ENCODE measurements around the gene ZNF511. TPM values are rescaled to one million over a fixed set of nuclear protein-coding genes. Genes with fewer than 3 reads are reported as not detected.

Gene ZNF511
- total and polyA plus RNA-seq, 7 donors: 43.2 to 64.2 (median 48.9) TPM

DNA sequence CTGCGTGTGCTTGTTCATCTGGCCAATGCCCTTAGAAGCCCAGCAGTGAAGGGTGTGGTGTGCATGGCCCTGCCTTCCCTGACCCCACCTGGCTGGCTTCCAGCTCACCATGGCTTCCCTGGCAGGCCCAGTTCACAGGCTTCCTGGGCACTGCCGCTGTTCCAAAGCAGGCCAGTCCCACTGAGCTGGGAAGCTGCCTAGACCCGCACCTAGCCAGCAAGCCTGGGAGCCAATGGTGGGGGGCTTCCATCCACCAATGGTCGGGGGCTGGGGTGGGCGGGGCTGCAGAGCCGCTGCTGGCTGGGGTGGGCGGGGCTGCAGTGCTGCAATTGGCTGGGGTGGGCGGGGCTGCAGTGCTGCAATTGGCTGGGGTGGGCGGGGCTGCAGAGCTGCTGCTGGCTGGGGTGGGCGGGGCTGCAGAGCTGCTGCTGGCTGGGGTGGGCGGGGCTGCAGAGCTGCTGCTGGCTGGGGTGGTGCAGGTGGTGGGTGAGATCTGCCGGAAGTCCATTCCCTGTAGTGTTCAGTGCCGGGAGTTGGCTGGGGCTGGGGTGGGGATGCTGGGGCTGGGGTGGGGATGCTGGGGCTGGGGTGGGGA lies 15.6 kb downstream of the ZNF511 start:
- WGBS, 3 donors: 2 to 4% (median 3%) methylated on average over 6 to 13 of the region's 13 CpGs
- DNase-seq: peak; percentile 58 to 71
- no peaks in the 10 kb centered on the region for H3K36me3 ChIP-seq (ENCODE audit: insufficient read depth in 1 of 2, low read depth in 1 of 2)
- H3K27ac ChIP-seq: no peak overlapping the region
- no peaks in the 10 kb centered on the region for H3K9me3 ChIP-seq
- intact Hi-C loops (cut with DNase I): loop anchor here in 1 of 2 donors (10.0 kb wide), 1 partner anchor 71 kb away; the partner anchor contains the start of gene MTG1
- ATAC-seq: peak; percentile 41 to 84 (median 74)
- H3K4me3 ChIP-seq: no peak overlapping the region
- peaks cover 0 to 73% (median 28%) of the 10 kb centered on the region in 3 donors for H3K27me3 ChIP-seq (ENCODE audit: insufficient read depth in 3 of 3, low read length in 2 of 3)
- no peaks in the 10 kb centered on the region for H3K4me1 ChIP-seq
- TF ChIP-seq, protein P1, sequence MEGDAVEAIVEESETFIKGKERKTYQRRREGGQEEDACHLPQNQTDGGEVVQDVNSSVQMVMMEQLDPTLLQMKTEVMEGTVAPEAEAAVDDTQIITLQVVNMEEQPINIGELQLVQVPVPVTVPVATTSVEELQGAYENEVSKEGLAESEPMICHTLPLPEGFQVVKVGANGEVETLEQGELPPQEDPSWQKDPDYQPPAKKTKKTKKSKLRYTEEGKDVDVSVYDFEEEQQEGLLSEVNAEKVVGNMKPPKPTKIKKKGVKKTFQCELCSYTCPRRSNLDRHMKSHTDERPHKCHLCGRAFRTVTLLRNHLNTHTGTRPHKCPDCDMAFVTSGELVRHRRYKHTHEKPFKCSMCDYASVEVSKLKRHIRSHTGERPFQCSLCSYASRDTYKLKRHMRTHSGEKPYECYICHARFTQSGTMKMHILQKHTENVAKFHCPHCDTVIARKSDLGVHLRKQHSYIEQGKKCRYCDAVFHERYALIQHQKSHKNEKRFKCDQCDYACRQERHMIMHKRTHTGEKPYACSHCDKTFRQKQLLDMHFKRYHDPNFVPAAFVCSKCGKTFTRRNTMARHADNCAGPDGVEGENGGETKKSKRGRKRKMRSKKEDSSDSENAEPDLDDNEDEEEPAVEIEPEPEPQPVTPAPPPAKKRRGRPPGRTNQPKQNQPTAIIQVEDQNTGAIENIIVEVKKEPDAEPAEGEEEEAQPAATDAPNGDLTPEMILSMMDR (IDR thresholded peaks at IDR 0.05): no peak

DNA sequence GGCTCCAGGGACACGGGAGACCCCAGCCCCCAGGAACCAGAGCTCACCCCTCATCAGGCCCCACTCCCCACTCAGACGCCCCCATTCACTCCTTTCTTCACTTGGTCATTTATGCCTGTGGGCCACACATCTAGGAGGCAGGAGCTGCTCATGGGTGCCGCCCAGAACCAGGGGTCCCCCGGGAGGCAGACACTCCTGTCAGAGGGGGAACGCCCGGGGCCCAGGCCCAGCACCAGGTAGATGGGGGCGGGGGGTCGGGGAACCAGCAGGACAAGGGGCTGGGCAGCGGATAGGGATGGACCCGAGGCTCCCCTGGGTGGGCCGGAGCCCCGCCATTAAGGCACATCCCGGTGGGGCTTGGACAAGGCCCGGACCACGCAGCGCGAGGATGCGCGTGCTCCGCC lies 16.1 kb downstream of the ZNF511 start:
- no peaks in the 10 kb centered on the region for H3K36me3 ChIP-seq (ENCODE audit: insufficient read depth in 1 of 2, low read depth in 1 of 2)
- no peaks in the 10 kb centered on the region for H3K4me1 ChIP-seq
- peaks cover 0 to 70% (median 28%) of the 10 kb centered on the region in 3 donors for H3K27me3 ChIP-seq (ENCODE audit: insufficient read depth in 3 of 3, low read length in 2 of 3)
- peak overlapping the region; percentile 51 for H3K4me3 ChIP-seq
- DNase-seq (no peak), ATAC-seq (peak in 2 of 4 donors; percentile 14 to 18)
- TF ChIP-seq, protein P1 (IDR thresholded peaks at IDR 0.05): no peak
- intact Hi-C loops (cut with DNase I): loop anchor here (5.0 to 10.0 kb wide), 2 partner anchors 70 to 282 kb away; partner anchors contain the start of gene MTG1 (in 1 of the 2)
- H3K9me3 ChIP-seq: no peaks in the 10 kb centered on the region
- WGBS, 3 donors: 13 to 21% (median 16%) methylated on average over 15 to 20 of the region's 20 CpGs
- no peak overlapping the region for H3K27ac ChIP-seq

DNA sequence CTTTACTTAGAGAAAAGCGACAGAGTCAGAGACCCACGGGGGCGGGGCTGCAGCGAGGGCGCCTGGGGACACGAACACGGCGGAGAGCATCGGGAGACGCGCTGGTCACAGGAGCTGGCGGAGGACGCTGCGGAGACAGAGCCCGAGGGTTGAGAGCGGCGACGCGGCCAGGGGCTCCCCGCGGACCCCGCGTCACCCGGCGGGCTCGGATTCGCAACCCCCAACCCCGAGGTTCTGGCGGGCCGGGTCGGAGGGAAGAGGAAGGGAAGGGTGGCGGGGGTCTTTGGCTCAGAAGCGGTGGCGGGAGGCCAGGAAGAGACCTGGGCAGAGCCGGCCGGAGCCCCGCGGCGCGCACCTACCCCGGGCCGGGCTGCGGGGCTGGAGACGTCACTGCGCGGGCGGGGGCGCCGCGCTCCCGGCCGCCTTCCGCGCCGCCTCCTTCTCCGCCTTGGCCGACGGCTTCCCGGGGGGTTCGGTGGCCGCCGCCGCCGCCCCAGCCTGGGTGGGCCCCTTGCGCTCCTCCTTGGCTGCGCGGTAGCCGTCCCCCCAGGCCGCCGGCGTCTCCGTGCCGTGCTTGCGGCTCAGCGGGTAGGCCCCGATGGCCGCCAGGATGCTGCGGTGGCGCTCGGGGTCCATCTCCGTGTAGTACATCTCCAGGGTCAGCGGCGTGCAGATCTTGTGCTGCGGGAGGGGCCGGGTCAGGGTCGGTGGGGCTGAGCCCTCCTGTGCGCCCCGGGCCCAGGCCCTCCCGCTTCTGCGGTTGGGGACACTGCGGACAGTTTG lies 16.9 kb downstream of the ZNF511 start:
- TF ChIP-seq, protein P1 (IDR thresholded peaks at IDR 0.05): no peak
- WGBS, 3 donors: 1 to 4% (median 3%) methylated on average over 41 to 89 of the region's 91 CpGs
- peak in 1 of 2 donors; percentile 45 for DNase-seq
- no peak overlapping the region for H3K27ac ChIP-seq
- peaks cover 0 to 63% (median 28%) of the 10 kb centered on the region in 3 donors for H3K27me3 ChIP-seq (ENCODE audit: insufficient read depth in 3 of 3, low read length in 2 of 3)
- no peaks in the 10 kb centered on the region for H3K4me1 ChIP-seq
- intact Hi-C loops (cut with DNase I): loop anchor here (5.0 to 10.0 kb wide), 2 partner anchors 69 to 282 kb away; partner anchors contain the start of gene MTG1 (in 1 of the 2)
- no peak for ATAC-seq
- H3K9me3 ChIP-seq: no peaks in the 10 kb centered on the region
- H3K4me3 ChIP-seq: peak overlapping the region; percentile 51
- H3K36me3 ChIP-seq (ENCODE audit: insufficient read depth in 1 of 2, low read depth in 1 of 2): no peaks in the 10 kb centered on the region

DNA sequence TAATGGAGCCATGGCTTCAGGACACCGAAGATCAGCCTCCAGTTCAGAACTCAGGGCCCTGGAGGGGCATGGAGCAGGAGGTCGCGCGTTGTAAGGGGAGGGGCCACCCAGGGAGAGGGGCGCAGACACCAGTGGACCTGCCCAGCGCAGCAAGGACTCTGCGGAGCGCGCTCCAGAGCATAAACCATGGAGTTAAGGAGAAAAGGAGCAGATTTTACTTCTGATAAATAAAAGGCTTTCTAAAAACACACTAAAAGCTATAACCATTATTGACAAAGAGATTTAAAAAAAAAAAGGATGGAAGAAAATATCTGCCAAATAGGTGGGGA lies 17.5 kb downstream of the ZNF511 start:
- intact Hi-C loops (cut with DNase I): loop anchor here (5.0 to 10.0 kb wide), 2 partner anchors 69 to 281 kb away; partner anchors contain the start of gene MTG1 (in 1 of the 2)
- no peak overlapping the region for H3K27ac ChIP-seq
- H3K9me3 ChIP-seq: no peaks in the 10 kb centered on the region
- ATAC-seq (no peak), DNase-seq (no peak)
- H3K4me3 ChIP-seq: peak overlapping the region; percentile 51
- H3K36me3 ChIP-seq (ENCODE audit: insufficient read depth in 1 of 2, low read depth in 1 of 2): no peaks in the 10 kb centered on the region
- no peaks in the 10 kb centered on the region for H3K4me1 ChIP-seq
- WGBS, 3 donors: 22 to 40% (median 31%) methylated on average over 9 of the region's 9 CpGs
- TF ChIP-seq, protein P1 (IDR thresholded peaks at IDR 0.05): no peak
- H3K27me3 ChIP-seq (ENCODE audit: insufficient read depth in 3 of 3, low read length in 2 of 3): peaks cover 0 to 63% (median 25%) of the 10 kb centered on the region in 3 donors
